ENCODE measurements around the gene SMCHD1. TPM values are rescaled to one million over a fixed set of nuclear protein-coding genes. Genes with fewer than 3 reads are reported as not detected.

SMCHD1 gene
- total RNA-seq (2014; rRNA removed), result 39.7 and 48.0 TPM in 2 replicates
- polyA plus RNA-seq (2012), result 5.8 TPM

GRCh38 chr18:2655178-2655953, at the start of gene SMCHD1:
TSS of gene SMCHD1 (plus strand) at chr18:2655726. CDS start at chr18:2656076, 350 bp downstream.
- DNase-seq (ENCODE audit: low read depth), result peak; percentile 72

DNA sequence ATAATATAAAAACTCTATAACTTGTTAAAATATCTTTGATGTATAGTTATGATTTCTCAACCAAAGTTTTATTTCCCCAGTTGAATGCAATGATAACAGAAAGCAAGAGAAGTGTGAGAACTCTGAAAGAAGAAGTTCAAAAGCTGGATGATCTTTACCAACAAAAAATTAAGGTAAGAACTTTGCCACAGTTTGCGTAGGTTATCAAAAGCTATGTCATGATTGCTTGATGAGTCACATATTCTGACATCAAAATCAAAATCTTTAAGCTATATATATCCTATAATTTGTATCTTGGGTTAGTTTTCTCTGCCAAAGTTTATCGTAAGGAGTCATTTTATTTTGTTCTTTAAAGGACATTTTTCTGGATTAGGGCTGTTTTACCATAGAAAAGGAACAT, 49.2 kb upstream of the SMCHD1 start:
- no peak for DNase-seq (ENCODE audit: low read depth)

DNA sequence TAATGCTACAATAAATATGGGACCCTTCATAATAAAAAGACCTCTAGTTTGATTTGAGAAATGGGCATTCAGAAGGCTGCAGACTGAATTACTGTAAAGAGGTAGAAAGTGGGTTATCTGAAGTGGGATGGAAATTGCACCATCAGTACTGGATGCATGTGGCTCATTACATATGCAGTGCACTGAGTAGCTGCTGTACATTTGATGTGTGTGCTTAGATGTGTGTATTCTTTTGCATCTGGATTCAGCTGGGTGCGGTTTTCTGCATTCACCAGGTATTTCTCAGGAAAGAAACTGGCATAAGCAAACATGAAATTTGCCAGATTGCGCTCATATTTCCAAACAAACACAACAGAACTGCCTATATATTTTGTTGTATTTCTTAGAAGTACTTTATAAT, 45.9 kb upstream of the SMCHD1 start:
- DNase-seq (ENCODE audit: low read depth), result no peak

GRCh38 chr18:2610549-2610948, 45.0 kb upstream of the SMCHD1 start:
- DNase-seq (ENCODE audit: low read depth), result no peak

GRCh38 chr18:2612996-2613395, 42.5 kb upstream of the SMCHD1 start:
- no peak for DNase-seq (ENCODE audit: low read depth)

- DNase-seq (ENCODE audit: low read depth), result no peak
These were observed 38.0 kb upstream of the SMCHD1 start for GRCh38 chr18:2617401-2617998.

DNA sequence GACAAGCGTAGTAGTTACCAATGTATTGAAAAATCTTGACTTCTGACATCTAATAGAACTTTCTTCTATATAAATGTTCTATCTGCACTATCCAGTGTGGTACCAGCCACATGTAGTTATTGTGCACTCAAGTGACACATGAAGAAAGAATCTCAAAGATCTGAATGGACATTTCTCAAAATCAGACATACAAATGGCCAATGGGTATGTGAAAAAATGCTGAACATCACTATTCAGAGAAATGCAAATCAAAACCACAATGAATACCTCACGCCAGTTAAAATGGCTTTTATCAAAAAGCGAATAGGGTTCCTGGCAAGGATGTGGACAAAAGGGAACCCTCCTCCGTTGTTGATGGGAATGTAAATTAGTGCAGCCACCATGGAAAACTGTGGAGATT, 37.5 kb upstream of the SMCHD1 start:
- no peak for DNase-seq (ENCODE audit: low read depth)

DNA sequence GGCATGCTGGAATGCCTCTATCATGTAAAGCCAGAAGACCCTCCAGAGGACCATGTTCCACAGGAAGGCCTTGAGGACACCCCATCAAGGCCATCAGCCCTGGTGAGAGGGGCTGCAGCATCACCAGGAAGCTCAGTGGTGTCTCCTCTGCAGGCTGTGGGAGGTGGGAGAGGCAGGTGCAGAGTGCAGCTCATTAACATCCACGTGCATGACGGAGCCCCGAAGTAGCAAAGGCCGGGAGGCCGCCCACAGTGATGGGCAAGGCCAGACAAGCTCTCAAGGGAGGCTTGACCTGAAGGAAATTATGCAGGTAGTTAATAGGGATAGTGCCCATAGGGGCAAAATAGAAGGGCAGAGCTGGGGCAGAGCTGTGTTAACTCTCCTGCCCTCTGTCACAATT, 30.3 kb upstream of the SMCHD1 start:
- no peak for DNase-seq (ENCODE audit: low read depth)

DNA sequence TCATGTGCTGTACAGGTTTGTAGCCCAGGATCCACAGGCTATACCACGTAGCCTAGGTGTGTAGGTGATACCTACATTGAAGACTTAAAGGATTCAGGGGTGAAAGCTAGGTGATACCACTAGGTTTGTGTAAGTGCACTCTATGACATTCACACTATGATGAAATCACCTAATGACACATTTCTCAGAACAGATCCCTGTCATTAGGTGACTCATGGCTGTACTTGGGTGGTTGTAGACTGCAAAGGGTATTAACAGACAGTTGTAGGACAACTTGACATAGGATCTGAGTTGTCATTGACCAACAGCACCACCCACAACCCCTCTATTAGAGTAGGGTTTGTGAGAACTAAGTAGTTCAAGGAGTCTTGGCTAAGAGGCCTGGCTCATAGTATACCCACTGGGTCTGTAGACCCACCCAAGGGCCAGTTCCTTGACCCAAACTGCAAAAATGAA, 27.7 kb upstream of the SMCHD1 start:
- peak; percentile 39 for DNase-seq (ENCODE audit: low read depth)

GRCh38 chr18:2629003-2629402, 26.5 kb upstream of the SMCHD1 start:
- no peak for DNase-seq (ENCODE audit: low read depth)

GRCh38 chr18:2635586-2635985, 19.9 kb upstream of the SMCHD1 start:
- DNase-seq (ENCODE audit: low read depth), result no peak

- DNase-seq (ENCODE audit: low read depth), result no peak
These were observed 19.3 kb upstream of the SMCHD1 start for GRCh38 chr18:2636126-2636631.

GRCh38 chr18:2641638-2642037, 13.9 kb upstream of the SMCHD1 start:
- DNase-seq (ENCODE audit: low read depth), result no peak

DNA sequence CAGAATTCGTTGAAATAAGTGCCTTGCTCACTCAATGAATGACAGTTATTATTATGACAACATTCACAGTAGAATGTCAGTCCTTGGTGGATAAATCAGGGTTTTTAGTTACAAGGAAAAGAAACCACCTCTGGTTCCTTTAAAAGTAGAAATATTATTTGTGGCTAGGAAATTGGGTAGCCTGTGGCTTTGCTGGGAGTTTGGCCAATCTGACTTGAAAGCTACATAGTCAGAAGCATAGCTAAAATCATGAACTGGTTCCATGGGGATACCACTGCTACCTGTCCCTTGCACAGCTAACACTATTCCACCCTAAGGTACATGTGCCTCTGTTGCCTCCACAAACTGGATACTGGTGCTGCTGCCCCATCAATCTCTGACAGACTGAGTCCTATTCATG, 12.8 kb upstream of the SMCHD1 start:
- no peak for DNase-seq (ENCODE audit: low read depth)

DNA sequence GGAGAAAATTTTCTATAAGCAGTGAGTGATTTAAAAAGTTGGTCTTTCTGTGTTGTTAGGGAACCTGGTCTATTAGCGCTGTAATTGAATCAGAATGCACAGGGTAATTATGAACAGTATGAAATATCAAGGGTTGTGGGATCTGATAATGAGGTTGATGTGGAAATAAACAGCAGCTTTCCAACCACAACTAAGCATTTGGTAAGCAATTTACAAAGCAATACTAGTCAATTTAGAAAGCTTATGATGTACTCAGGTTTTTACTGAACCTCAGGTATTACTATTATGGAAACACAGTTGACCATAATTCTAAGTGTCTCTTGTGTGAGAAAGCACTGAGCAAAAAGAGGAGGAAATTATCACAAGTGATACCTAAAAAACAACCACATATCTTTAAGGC, 11.0 kb upstream of the SMCHD1 start:
- no peak for DNase-seq (ENCODE audit: low read depth)

GRCh38 chr18:2651981-2652380, 3.5 kb upstream of the SMCHD1 start:
- DNase-seq (ENCODE audit: low read depth), result no peak

GRCh38 chr18:2653467-2653866, 2.1 kb upstream of the SMCHD1 start:
- DNase-seq (ENCODE audit: low read depth), result no peak

- DNase-seq (ENCODE audit: low read depth), result no peak
These were observed 1.2 kb upstream of the SMCHD1 start for GRCh38 chr18:2654169-2654927.

DNA sequence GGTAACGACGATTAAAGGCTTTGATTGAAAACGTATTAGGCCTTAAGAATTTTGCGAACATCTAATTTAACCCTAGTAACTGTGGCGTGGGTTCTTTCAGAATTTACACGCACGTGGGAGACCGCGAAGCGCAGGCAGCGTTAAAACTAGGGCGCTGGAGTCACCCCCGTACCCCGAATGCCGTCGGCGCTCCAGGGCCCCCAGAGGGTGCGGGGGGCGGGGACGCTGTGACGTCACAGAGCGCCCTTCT, 673 bp upstream of the SMCHD1 start:
- no peak for DNase-seq (ENCODE audit: low read depth)

DNA sequence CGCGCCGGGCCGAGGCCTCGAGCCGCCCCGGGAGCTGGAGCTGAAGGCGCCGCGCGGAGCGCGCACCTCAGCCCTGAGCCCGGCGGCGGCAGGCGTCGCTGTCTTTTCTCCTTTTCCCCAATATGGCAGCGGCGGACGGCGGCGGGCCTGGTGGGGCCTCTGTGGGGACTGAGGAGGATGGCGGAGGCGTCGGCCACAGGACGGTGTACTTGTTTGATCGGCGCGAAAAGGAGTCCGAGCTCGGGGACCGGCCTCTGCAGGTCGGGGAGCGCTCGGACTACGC, 369 bp downstream of the SMCHD1 start:
- no peak for DNase-seq (ENCODE audit: low read depth)

DNA sequence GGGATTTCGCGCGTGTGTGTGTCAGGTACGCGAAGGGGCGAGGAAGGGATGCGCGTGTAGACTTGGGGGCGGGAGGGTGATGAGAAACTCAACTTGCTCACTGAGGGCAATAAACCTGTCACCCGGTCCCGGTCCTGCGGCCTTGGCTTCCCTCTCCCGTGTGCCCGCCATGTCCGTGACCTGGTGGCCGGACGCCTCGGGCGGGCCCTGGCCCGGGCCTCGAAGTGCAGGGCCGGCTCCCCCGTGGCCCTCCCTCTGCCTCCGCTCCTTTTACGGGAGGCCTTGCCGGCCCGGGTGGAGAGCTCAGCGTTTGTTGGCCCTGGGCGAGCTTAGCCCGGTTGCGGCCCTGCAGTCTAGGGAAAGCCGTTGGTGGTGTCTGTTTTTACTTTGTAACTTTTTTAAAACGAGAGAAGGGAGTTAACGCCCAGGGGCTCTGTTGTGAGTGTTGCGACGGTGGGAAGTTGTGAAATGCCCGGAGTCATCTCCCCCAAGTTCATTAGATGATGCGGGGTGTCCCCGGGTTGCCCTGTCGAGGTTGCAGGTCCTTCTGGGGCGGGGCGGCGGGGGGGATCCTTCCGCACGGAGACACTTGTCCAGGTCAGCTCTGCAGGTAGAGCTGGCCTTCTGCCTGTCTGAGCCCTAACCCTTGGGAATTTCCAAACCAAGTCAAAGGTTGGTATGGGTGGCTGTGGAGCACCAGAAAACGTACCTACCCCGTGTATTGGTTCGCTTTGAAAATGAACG, 883 bp downstream of the SMCHD1 start:
- DNase-seq (ENCODE audit: low read depth), result peak; percentile 31

DNA sequence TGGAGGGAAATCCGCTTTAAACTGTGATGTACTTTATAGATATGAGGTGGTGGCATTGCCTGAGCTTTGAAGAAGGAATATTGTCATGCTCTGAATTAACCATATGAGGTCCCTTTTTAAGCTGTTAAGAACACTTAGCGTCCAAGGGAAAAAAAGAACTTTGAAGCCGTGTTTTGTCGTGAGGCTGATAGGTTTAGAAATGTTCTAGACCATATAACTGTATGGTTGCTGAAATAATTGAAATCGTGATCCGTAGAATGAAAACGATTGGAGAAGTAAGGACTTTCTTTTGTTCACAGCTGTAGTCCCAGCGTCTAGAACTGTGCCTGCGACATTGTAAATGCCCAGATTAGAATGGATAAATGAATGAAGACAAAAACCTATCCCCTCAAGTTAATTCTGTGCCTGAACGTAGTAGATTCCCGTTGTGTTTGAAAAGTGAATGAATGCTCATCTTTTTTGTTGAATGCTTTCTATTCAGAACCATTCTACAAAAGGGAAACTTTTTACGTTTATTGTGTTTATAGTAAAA, 1.5 kb downstream of the SMCHD1 start:
- DNase-seq (ENCODE audit: low read depth), result peak; percentile 4

Data from LHCN-M2 (cell line).